ENCODE measurements around the gene GPR31.

The GPR31 gene

GRCh38 chr6:167141667-167142432 lies 15.9 kb downstream of the GPR31 start:
- DNase-seq (ENCODE audit: extremely low read depth, low read depth), result no peak
- TF ChIP-seq, protein P1, sequence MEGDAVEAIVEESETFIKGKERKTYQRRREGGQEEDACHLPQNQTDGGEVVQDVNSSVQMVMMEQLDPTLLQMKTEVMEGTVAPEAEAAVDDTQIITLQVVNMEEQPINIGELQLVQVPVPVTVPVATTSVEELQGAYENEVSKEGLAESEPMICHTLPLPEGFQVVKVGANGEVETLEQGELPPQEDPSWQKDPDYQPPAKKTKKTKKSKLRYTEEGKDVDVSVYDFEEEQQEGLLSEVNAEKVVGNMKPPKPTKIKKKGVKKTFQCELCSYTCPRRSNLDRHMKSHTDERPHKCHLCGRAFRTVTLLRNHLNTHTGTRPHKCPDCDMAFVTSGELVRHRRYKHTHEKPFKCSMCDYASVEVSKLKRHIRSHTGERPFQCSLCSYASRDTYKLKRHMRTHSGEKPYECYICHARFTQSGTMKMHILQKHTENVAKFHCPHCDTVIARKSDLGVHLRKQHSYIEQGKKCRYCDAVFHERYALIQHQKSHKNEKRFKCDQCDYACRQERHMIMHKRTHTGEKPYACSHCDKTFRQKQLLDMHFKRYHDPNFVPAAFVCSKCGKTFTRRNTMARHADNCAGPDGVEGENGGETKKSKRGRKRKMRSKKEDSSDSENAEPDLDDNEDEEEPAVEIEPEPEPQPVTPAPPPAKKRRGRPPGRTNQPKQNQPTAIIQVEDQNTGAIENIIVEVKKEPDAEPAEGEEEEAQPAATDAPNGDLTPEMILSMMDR (IDR thresholded peaks at IDR 0.05; ENCODE audit: low read depth, low read length), result peak; percentile 29

- TF ChIP-seq, protein P1 (IDR thresholded peaks at IDR 0.05; ENCODE audit: low read depth, low read length), result no peak
- no peak for DNase-seq (ENCODE audit: extremely low read depth, low read depth)
These were observed 16.9 kb downstream of the GPR31 start for GRCh38 chr6:167140589-167141474.

- no peak for DNase-seq (ENCODE audit: extremely low read depth, low read depth)
- TF ChIP-seq, protein P1 (IDR thresholded peaks at IDR 0.05; ENCODE audit: low read depth, low read length), result no peak
These were observed 18.0 kb downstream of the GPR31 start for GRCh38 chr6:167139761-167140160.

- TF ChIP-seq, protein P1 (IDR thresholded peaks at IDR 0.05; ENCODE audit: low read depth, low read length), result no peak
- no peak for DNase-seq (ENCODE audit: extremely low read depth, low read depth)
These were observed 19.9 kb downstream of the GPR31 start for GRCh38 chr6:167137881-167138280.

- DNase-seq (ENCODE audit: extremely low read depth, low read depth), result no peak
- TF ChIP-seq, protein P1 (IDR thresholded peaks at IDR 0.05; ENCODE audit: low read depth, low read length), result no peak
These were observed 20.7 kb downstream of the GPR31 start for GRCh38 chr6:167137081-167137480.

- DNase-seq (ENCODE audit: extremely low read depth, low read depth), result no peak
- TF ChIP-seq, protein P1 (IDR thresholded peaks at IDR 0.05; ENCODE audit: low read depth, low read length), result no peak
These were observed 21.4 kb downstream of the GPR31 start for GRCh38 chr6:167136376-167136775.
